OCI-LY7 (cell line): Measurements from ENCODE around the gene CA9. TPM values are rescaled to one million over a fixed set of nuclear protein-coding genes. Genes with fewer than 3 reads are reported as not detected.

Experiments
- BruUV-seq: library from RNA; stranded (reverse); fragments of 400-500 nt; replicated peaks from 2 replicates; lab custom pipeline; 2021; lab: Mats Ljungman, UMichigan
- CTCF ChIA-PET: fragments of 300-600 bp; sonication (Branson Sonifier 250); formaldehyde crosslinking; loops from one replicate; lab custom pipeline; 2022; ENCODE audit warnings: antibody characterized with exemption; ENCODE audit not compliant: unreplicated experiment; lab: Charles Lee
- POLR2A ChIA-PET: fragments of 300-600 bp; sonication (Branson Sonifier 250); formaldehyde crosslinking; loops from one replicate; lab custom pipeline; 2022; ENCODE audit warnings: antibody characterized with exemption; lab: Charles Lee
- DNase-seq: peaks from one replicate; pipeline ENCODE4 v3.0.0-alpha.2; 2015; ENCODE audit warnings: low spot score
- H2AFZ ChIP-seq: fragments of 200-600 bp; sonication (generic), shearing (Covaris generic); 2 replicates; pipeline ENCODE4 v1.6.1; 2014; ENCODE audit warnings: mild to moderate bottlenecking, antibody characterized with exemption, low read length, moderate library complexity
- H3K27ac ChIP-seq: fragments of 200-600 bp; sonication (generic); 2 replicates; pipeline ENCODE4 v1.5.1; 2014; ENCODE audit warnings: mixed run types, low read depth, mild to moderate bottlenecking, moderate library complexity, low read length, inconsistent platforms; ENCODE audit not compliant: poor library complexity, severe bottlenecking
- H3K36me3 ChIP-seq: fragments of 200-600 bp; sonication (generic); 2 replicates; pipeline ENCODE4 v1.6.1; 2014; ENCODE audit warnings: mild to moderate bottlenecking, antibody characterized with exemption, low read length, moderate library complexity, mixed read lengths; ENCODE audit not compliant: insufficient read depth
- H3K4me1 ChIP-seq: fragments of 200-600 bp; sonication (generic); 2 replicates; pipeline ENCODE4 v1.5.1; 2014; ENCODE audit warnings: mild to moderate bottlenecking, low read length; ENCODE audit not compliant: insufficient read depth, poor library complexity, severe bottlenecking
- H3K4me2 ChIP-seq: fragments of 200-600 bp; sonication (generic); 2 replicates; pipeline ENCODE4 v1.6.1; 2014; ENCODE audit warnings: mild to moderate bottlenecking, low read length
- H3K4me3 ChIP-seq: fragments of 200-600 bp; sonication (generic); 2 replicates; pipeline ENCODE4 v1.5.1; 2014; ENCODE audit warnings: mild to moderate bottlenecking, low read depth, low read length; ENCODE audit not compliant: poor library complexity, severe bottlenecking
- H3K79me2 ChIP-seq: fragments of 200-600 bp; sonication (generic); 2 replicates; pipeline ENCODE4 v1.6.1; 2016; ENCODE audit warnings: low read depth, mild to moderate bottlenecking, low read length, moderate library complexity, mixed read lengths; ENCODE audit not compliant: insufficient read depth
- H3K9me2 ChIP-seq: fragments of 200-600 bp; sonication (generic); 2 replicates; pipeline ENCODE4 v1.6.1; 2016; ENCODE audit warnings: mild to moderate bottlenecking, low read length, mixed read lengths; ENCODE audit not compliant: insufficient read depth
- H3K9me3 ChIP-seq: fragments of 200-600 bp; sonication (generic); 2 replicates; pipeline ENCODE4 v1.6.1; 2014; ENCODE audit warnings: mild to moderate bottlenecking, mixed run types, low read length, mixed read lengths
- H4K20me1 ChIP-seq: fragments of 200-600 bp; sonication (generic); 2 replicates; pipeline ENCODE4 v1.6.1; 2014; ENCODE audit warnings: mild to moderate bottlenecking, antibody characterized with exemption, low read length, moderate library complexity, mixed read lengths; ENCODE audit not compliant: insufficient read depth
- CTCF ChIP-seq: fragments of 200-600 bp; sonication (generic); conservative IDR thresholded peaks from 2 replicates; pipeline ENCODE4 v1.5.1; 2014; ENCODE audit warnings: mild to moderate bottlenecking, antibody characterized with exemption, low read length, moderate library complexity, mixed read lengths
- EZH2phosphoT487 ChIP-seq: fragments of 200-600 bp; sonication (generic); IDR thresholded peaks from 2 replicates; pipeline ENCODE4 v1.6.1; 2018; ENCODE audit warnings: low read depth, borderline replicate concordance, mild to moderate bottlenecking, mixed run types, antibody characterized with exemption, low read length, moderate library complexity, mixed read lengths
- intact Hi-C: fragments of 100-400 bp; cut with micrococcal nuclease; formaldehyde crosslinking; loops from one replicate; pipeline ENCODE4 v1.10.0; 2022; ENCODE audit not compliant: unreplicated experiment
- total RNA-seq, 2 experiments: library from RNA; depleted of rRNA in 1 of 2; stranded (reverse); fragments of >200 nt in 1 of 2; shearing (Covaris generic) in 1 of 2; gene quantifications; 2 replicates each; pipeline ENCODE4 v1.2.3, GENCODE V29; 2014 to 2022

The CA9 gene
- total RNA-seq, 2 experiments from 2014 or later, result 0.16 TPM; not detected in 1

DNA sequence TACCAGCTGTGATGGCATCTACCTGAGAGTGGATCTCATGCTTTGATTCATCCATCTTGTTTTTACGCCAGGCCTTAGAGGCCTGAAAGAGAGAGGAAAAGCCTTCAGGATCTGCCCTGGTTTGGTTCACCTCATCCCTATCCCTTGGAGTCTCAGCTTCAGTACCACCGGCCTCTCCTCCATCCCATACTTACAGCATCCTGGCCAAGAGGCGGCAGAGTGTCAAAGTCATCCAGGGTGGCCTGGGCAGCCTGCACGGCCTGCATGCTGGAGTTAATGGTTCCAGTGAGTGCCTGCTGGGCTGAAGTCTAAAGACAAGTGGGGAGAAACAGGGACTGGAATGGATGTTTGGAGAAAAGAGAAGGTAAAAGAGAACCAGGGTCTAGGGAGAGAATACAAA lies 45.8 kb downstream of the CA9 start:
- Histone ChIP-seq H3K4me3 (no peak overlapping the region), H2AFZ (no peak overlapping the region), H3K9me3 (no peaks in the 10 kb centered on the region), H3K27ac (no peak overlapping the region), H3K79me2 (no peaks in the 10 kb centered on the region), H3K4me2 (no peak overlapping the region), H3K4me1 (no peaks in the 10 kb centered on the region), H4K20me1 (no peaks in the 10 kb centered on the region), H3K36me3 (peaks cover 99% of the 10 kb centered on the region), H3K9me2 (no peaks in the 10 kb centered on the region)
- ChIA-PET CTCF (interaction anchor here (1.0 kb wide), 1 partner anchor 95 kb away, joined by 3 read pairs; the partner anchor contains the start of gene HINT2), POLR2A (no interaction called here)
- TSS peak; percentile 72 for BruUV-seq
- TF ChIP-seq CTCF (no peak), EZH2phosphoT487 (no peak)
- no peak for DNase-seq
- intact Hi-C loops, result no loop called here

- intact Hi-C loops, result no loop called here
- H2AFZ ChIP-seq, result no peak overlapping the region
- no peak overlapping the region for H3K27ac ChIP-seq
- peaks cover 4% of the 10 kb centered on the region; the same call in 1 of the 2 replicates for H4K20me1 ChIP-seq
- no TSS peak for BruUV-seq
- TF ChIP-seq CTCF, result no peak
- no peak for TF ChIP-seq EZH2phosphoT487
- no peaks in the 10 kb centered on the region for H3K9me2 ChIP-seq
- H3K4me1 ChIP-seq, result peaks cover 20% of the 10 kb centered on the region
- no peak overlapping the region for H3K4me3 ChIP-seq
- no peaks in the 10 kb centered on the region for H3K9me3 ChIP-seq
- H3K79me2 ChIP-seq, result peaks cover 17% of the 10 kb centered on the region
- no peak overlapping the region for H3K4me2 ChIP-seq
- peaks cover 86% of the 10 kb centered on the region for H3K36me3 ChIP-seq
- CTCF ChIA-PET, result interaction anchor here (0.5 to 0.6 kb wide), 2 partner anchors 30 to 33 kb away, joined by 4 read pairs; no protein-coding TSS in a partner anchor
- POLR2A ChIA-PET, result no interaction called here
- no peak for DNase-seq
Measured at GRCh38 chr9:35723426-35723825, 49.7 kb downstream of the CA9 start.

DNA sequence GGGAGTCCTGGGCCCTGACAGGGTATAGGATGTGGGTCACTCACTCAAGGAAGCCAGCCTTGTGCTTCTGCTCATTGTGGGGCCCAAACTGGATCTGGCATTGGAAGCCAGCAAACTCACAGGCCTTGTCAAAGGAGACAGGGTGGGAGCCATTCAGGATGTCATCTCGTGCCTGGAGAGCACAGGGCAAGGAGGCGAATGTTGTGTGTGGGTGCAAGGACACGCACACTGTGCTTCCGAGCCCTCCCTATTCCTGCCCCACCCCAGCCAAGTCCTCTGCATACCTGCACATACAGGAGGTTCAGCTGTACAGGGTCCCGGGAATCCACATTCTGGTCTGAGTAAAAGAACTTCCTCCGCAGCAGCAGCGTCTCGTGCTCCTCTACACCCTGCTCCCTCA lies 50.2 kb downstream of the CA9 start:
- H3K4me3 ChIP-seq, result no peak overlapping the region
- H3K36me3 ChIP-seq, result peaks cover 81% of the 10 kb centered on the region
- H2AFZ ChIP-seq, result no peak overlapping the region
- H3K9me3 ChIP-seq, result no peaks in the 10 kb centered on the region
- ChIA-PET CTCF (interaction anchor here (0.6 kb wide), 1 partner anchor 30 kb away, joined by 4 read pairs; no protein-coding TSS in a partner anchor), POLR2A (no interaction called here)
- no peaks in the 10 kb centered on the region for H3K9me2 ChIP-seq
- no peak overlapping the region for H3K27ac ChIP-seq
- TF ChIP-seq EZH2phosphoT487 (no peak), CTCF (no peak)
- peaks cover 4% of the 10 kb centered on the region; the same call in 1 of the 2 replicates for H4K20me1 ChIP-seq
- intact Hi-C loops, result no loop called here
- no peak overlapping the region for H3K4me2 ChIP-seq
- H3K79me2 ChIP-seq, result peaks cover 22% of the 10 kb centered on the region
- no peak for DNase-seq
- no TSS peak for BruUV-seq
- peaks cover 25% of the 10 kb centered on the region for H3K4me1 ChIP-seq
